Measurements from ENCODE around the gene CACNA1H.

The CACNA1H gene

DNA sequence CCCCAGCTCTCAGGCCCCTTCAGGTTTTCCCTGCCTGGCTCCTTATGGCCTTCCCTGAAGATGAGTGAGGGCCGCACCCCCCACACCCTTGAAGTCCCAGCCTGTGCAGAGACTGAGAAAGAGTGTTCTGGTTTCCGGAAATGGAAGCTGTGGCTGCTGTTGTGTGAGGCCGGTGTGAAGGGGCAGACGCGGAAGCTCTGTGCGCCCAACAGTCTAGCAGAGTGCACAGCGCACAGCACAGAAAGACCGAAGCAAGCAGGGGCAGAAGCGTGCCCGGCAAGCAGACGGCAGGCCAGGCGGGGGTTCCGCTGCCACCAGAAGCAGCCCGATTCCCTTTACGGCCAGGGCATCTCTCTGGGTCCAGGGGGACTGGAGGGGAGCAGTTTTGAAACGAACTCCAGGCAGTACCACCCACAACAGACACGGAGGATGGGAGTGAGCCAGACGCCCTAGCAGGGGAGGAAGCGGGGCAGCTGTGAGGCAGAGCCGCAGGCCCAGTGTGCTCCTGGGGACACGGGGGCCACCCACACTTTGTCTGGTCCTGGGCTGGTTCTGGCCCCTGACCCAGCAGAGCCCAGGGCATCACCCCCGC, 55.4 kb downstream of the CACNA1H start:
- TF ChIP-seq CTCF (conservative IDR thresholded peaks at IDR 0.05), result no peak
- H3K27ac ChIP-seq, result no peak overlapping the region

- no peak for TF ChIP-seq CTCF (conservative IDR thresholded peaks at IDR 0.05)
- no peak overlapping the region for H3K27ac ChIP-seq
Observed at GRCh38 chr16:1209081-1209480, 56.2 kb downstream of the CACNA1H start.

DNA sequence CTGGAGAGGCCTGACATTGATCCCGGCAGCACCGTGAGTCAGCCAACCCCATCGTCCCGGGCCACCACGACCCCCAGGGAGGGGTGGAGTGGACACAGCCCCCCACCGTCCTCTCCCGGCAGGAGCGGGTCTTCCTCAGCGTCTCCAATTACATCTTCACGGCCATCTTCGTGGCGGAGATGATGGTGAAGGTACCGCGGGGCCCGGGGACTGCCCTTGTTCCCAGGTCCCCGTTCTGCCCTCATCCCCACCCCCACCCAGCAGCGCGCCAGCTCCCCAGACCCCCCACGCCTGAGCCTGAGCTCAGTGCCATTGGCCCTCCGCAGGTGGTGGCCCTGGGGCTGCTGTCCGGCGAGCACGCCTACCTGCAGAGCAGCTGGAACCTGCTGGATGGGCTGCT, 57.6 kb downstream of the CACNA1H start:
- no peak for TF ChIP-seq CTCF (conservative IDR thresholded peaks at IDR 0.05)
- H3K27ac ChIP-seq, result no peak overlapping the region

- H3K27ac ChIP-seq, result no peak overlapping the region
- TF ChIP-seq CTCF (conservative IDR thresholded peaks at IDR 0.05), result no peak
Observed at GRCh38 chr16:1211451-1212268, 58.8 kb downstream of the CACNA1H start.

DNA sequence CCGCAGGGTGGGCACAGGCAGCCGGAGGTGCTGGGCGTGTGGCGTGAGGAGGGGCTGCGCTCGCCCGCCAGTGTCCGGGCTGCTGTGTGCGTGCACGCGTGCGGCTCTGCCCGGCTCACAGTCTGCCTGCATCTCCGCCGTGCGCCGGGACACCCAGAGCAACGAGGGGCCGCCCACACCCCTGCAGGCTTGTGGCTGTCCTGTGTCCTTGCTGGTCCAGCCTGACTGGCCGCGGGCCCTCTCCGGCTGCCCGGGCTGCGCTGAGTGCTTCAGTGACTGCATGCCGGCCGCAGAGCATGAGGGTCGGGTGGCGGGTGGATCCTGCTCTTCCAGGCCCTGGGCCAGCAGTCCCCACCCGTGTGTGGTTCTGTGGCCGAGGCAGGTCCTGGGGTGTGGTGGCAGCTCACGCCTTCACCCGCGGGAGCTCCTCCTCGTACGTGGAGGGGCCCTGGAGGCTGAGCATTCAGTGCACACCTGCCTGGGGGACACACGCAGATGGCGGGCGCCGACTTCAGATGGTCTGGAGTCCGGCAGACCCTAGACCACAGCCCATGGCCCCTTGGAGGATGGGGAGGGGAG, 59.8 kb downstream of the CACNA1H start:
- no peak for TF ChIP-seq CTCF (conservative IDR thresholded peaks at IDR 0.05)

GRCh38 chr16:1213231-1213630, 60.3 kb downstream of the CACNA1H start:
- no peak for TF ChIP-seq CTCF (conservative IDR thresholded peaks at IDR 0.05)
- no peak overlapping the region for H3K27ac ChIP-seq

More for the DNA sequence above, 59.8 kb downstream of the CACNA1H start:
- H3K27ac ChIP-seq, result no peak overlapping the region

DNA sequence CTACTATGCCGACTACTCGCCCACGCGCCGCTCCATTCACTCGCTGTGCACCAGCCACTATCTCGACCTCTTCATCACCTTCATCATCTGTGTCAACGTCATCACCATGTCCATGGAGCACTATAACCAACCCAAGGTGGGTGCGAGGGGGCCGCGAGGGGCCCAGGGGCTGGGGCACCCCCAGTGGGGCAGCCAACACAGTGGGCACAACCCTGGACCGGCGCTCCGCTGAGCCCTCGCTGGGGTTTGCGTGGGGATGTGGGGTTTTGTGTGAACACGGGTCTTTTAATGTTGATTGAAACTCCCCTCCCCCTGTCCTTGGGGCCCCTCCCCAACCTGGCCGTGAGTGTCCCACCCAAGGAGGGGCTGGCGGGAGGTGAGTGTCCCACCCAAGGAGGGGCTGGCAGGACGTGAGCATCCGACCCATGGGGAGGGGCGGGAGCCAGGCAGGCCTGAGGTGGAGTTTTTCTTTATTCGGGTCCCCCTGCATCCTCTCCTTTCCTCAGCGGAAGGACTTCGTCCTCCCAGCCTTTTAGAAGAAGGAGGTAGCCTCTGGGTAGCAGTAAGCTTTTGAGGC, 61.0 kb downstream of the CACNA1H start:
- H3K27ac ChIP-seq, result no peak overlapping the region
- TF ChIP-seq CTCF (conservative IDR thresholded peaks at IDR 0.05), result no peak
